Upper lobe of left lung (tissue), 6 donors: ENCODE results near the gene TK1. TPM values are rescaled to one million over a fixed set of nuclear protein-coding genes. Genes with fewer than 3 reads are reported as not detected.

Experiments used
- ATAC-seq, 2 donors: fragments of 200-7000 bp; cut with Tn5 transposase; one replicate each; pipeline ENCODE4 v1.9.1; 2022; ENCODE audit warnings: mild to moderate bottlenecking in 2 of 2, moderate library complexity in 2 of 2; ENCODE audit not compliant: low FRiP score in 2 of 2
- DNase-seq, 2 donors: peaks; one replicate each; pipeline ENCODE4 v3.0.0-alpha.2; 2019 to 2020
- H3K27ac ChIP-seq, 4 donors: fragments of 200-600 bp; sonication (generic); one replicate each; pipeline ENCODE4 v1.5.1; 2016 to 2019
- H3K27me3 ChIP-seq, 4 donors: fragments of 200-600 bp; sonication (generic); one replicate each; pipeline ENCODE4 v1.5.1; 2017 to 2019
- H3K36me3 ChIP-seq, 4 donors: fragments of 200-600 bp; sonication (generic); one replicate each; pipeline ENCODE4 v1.5.1; 2016 to 2019
- H3K4me1 ChIP-seq, 4 donors: fragments of 200-600 bp; sonication (generic); one replicate each; pipeline ENCODE4 v1.5.1; 2018 to 2019
- H3K4me3 ChIP-seq, 4 donors: fragments of 200-600 bp; sonication (generic); one replicate each; pipeline ENCODE4 v1.5.1; 2017 to 2019; ENCODE audit warnings: mild to moderate bottlenecking in 2 of 4, moderate library complexity in 1 of 4
- H3K9me3 ChIP-seq, 4 donors: fragments of 200-600 bp; sonication (generic); one replicate each; pipeline ENCODE4 v1.5.1; 2018 to 2019
- CTCF ChIP-seq, 6 experiments: fragments of 450-650 bp in 4 of 6; fragments of 200-600 bp in 2 of 6; sonication (generic) in 2 of 6; IDR thresholded peaks; one replicate each; pipeline ENCODE4 v1.5.1; 2016 to 2019; ENCODE audit warnings: antibody characterized with exemption in 6 of 6
- EP300 ChIP-seq, 4 donors: sonication (generic); formaldehyde crosslinking; IDR thresholded peaks; one replicate each; pipeline ENCODE4 v1.5.1; 2017; ENCODE audit warnings: antibody characterized with exemption in 4 of 4, control low read depth in 2 of 4
- POLR2A ChIP-seq, 4 donors: fragments of 450-650 bp; IDR thresholded peaks; one replicate each; pipeline ENCODE4 v1.5.1; 2016 to 2017; ENCODE audit warnings: antibody characterized with exemption in 4 of 4, mild to moderate bottlenecking in 2 of 4
- POLR2AphosphoS5 ChIP-seq, 2 donors: sonication (generic); formaldehyde crosslinking; IDR thresholded peaks; one replicate each; pipeline ENCODE4 v1.5.1; 2017; ENCODE audit warnings: antibody characterized with exemption in 2 of 2
- WGBS, 2 donors: methylation state at CpG; one replicate each; pipeline ENCODE4 v1.1.5; 2017 to 2018; 5-methylcytosine and 5-hydroxymethylcytosine counted together
- total RNA-seq, 6 donors: library from RNA; depleted of rRNA in 4 of 6; stranded (reverse); fragments of >200 nt in 4 of 6; gene quantifications; one replicate each; pipeline versions ENCODE4 v1.1.0 to v1.2.1, GENCODE V29; 2016 to 2021
- donor health status: DM: no; HTN: no; CAD: no; lungs with moderate emphysema.
- donor health status: DM: no; HTN: yes; CAD: no; lungs with severe emphysema.

The TK1 gene
- total RNA-seq, 6 donors from 2014 or later, result 2.8 to 16.0 (median 9.0) TPM

GRCh38 chr17:78176548-78177025, 10.3 kb downstream of the TK1 start:
- peak; percentile 51 to 66 for ATAC-seq
- H3K27ac ChIP-seq, result peak overlapping the region in 3 of 4 donors; percentile 91 to 95 (median 94)

DNA sequence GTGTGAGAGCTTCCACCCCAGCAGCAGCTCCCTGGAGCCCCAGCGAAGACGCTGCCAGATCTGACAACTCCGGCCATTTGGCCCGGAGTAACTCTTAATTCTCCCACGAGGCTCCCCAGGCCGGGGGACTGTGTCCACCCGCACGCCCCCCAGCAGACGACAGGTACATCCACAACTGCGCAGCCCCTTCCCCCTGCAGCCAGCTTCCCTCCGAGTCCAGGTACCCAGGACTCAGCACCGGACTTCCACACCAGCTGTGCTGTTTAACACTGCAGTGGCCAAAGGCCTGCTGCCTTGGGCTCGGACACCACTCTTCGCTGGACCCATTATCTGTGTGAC, 11.2 kb downstream of the TK1 start:
- Histone ChIP-seq H3K27me3 (no peaks in the 10 kb centered on the region), H3K36me3 (peaks cover 0 to 28% (median 14%) of the 10 kb centered on the region in 4 donors), H3K27ac (peak overlapping the region; percentile 83 to 95 (median 92)), H3K9me3 (no peaks in the 10 kb centered on the region), H3K4me3 (peak overlapping the region in 2 of 4 donors; percentile 1 to 9), H3K4me1 (peaks cover 74 to 87% (median 83%) of the 10 kb centered on the region in 4 donors)
- 81 to 90% methylated on average over 14 of the region's 14 CpGs for WGBS, 2 donors
- no peak for ATAC-seq
- TF ChIP-seq CTCF (IDR thresholded peaks at IDR 0.05) (no peak), EP300 (IDR thresholded peaks at IDR 0.05) (no peak), POLR2AphosphoS5 (IDR thresholded peaks at IDR 0.05) (no peak), POLR2A (IDR thresholded peaks at IDR 0.05) (no peak)
- no peak for DNase-seq

More at GRCh38 chr17:78176548-78177025, 10.3 kb downstream of the TK1 start:
- no peaks in the 10 kb centered on the region for H3K9me3 ChIP-seq
- 15 to 40% methylated on average over 3 to 13 of the region's 14 CpGs for WGBS, 2 donors
- peaks cover 0 to 18% (median 9%) of the 10 kb centered on the region in 4 donors for H3K36me3 ChIP-seq
- H3K4me1 ChIP-seq, result peaks cover 67 to 81% (median 77%) of the 10 kb centered on the region in 4 donors
- DNase-seq, result peak; percentile 90 to 96
- H3K4me3 ChIP-seq, result no peak overlapping the region
- peak; percentile 90 to 95 (median 92) for TF ChIP-seq CTCF (IDR thresholded peaks at IDR 0.05)
- TF ChIP-seq POLR2AphosphoS5 (IDR thresholded peaks at IDR 0.05), result no peak
- TF ChIP-seq EP300 (IDR thresholded peaks at IDR 0.05), result no peak
- no peaks in the 10 kb centered on the region for H3K27me3 ChIP-seq

GRCh38 chr17:78174870-78175642, 11.8 kb downstream of the TK1 start:
- Histone ChIP-seq H3K36me3 (peaks cover 0 to 31% (median 14%) of the 10 kb centered on the region in 4 donors), H3K27me3 (no peaks in the 10 kb centered on the region), H3K4me1 (peaks cover 75 to 87% (median 83%) of the 10 kb centered on the region in 4 donors), H3K9me3 (no peaks in the 10 kb centered on the region), H3K4me3 (peak overlapping the region in 3 of 4 donors; percentile 1 to 9 (median 3)), H3K27ac (peak overlapping the region; percentile 83 to 95 (median 92))
- DNase-seq (peak in 1 of 2 donors; percentile 80), ATAC-seq (peak; percentile 2 to 70)
- peak in 2 of 4 donors; percentile 1 to 51 for TF ChIP-seq POLR2A (IDR thresholded peaks at IDR 0.05)
- TF ChIP-seq POLR2AphosphoS5 (IDR thresholded peaks at IDR 0.05), result no peak
- TF ChIP-seq CTCF (IDR thresholded peaks at IDR 0.05), result peak in 1 of 6 experiments; percentile 6
- TF ChIP-seq EP300 (IDR thresholded peaks at IDR 0.05), result no peak
- 47 to 86% methylated on average over 20 to 28 of the region's 28 CpGs for WGBS, 2 donors

- peaks cover 74 to 87% (median 83%) of the 10 kb centered on the region in 4 donors for H3K4me1 ChIP-seq
- peak overlapping the region; percentile 83 to 95 (median 92) for H3K27ac ChIP-seq
- WGBS, 2 donors, result 7 to 10% methylated on average over 6 to 11 of the region's 15 CpGs
- DNase-seq (peak; percentile 93 to 98), ATAC-seq (peak; percentile 82 to 92)
- no peaks in the 10 kb centered on the region for H3K27me3 ChIP-seq
- peak in 3 of 4 donors; percentile 80 to 91 (median 83) for TF ChIP-seq EP300 (IDR thresholded peaks at IDR 0.05)
- peak in 2 of 4 donors; percentile 56 to 81 for TF ChIP-seq POLR2A (IDR thresholded peaks at IDR 0.05)
- peak; percentile 70 to 97 (median 92) for TF ChIP-seq CTCF (IDR thresholded peaks at IDR 0.05)
- TF ChIP-seq POLR2AphosphoS5 (IDR thresholded peaks at IDR 0.05), result peak; percentile 89 to 93
- peak overlapping the region in 2 of 4 donors; percentile 1 to 9 for H3K4me3 ChIP-seq
- peaks cover 0 to 31% (median 14%) of the 10 kb centered on the region in 4 donors for H3K36me3 ChIP-seq
- H3K9me3 ChIP-seq, result no peaks in the 10 kb centered on the region
Observed at GRCh38 chr17:78174346-78174869, 12.4 kb downstream of the TK1 start.
